AG09309 (cell line): ENCODE data around the gene CHADL.

Experiments
- DNase-seq: peaks from one replicate; pipeline ENCODE4 v3.0.0-alpha.2; 2010; ENCODE audit warnings: low read depth
- H3K4me3 ChIP-seq: 2 replicates; pipeline ENCODE4 v1.5.1; 2011; ENCODE audit warnings: mild to moderate bottlenecking, low read depth, low read length, moderate library complexity; ENCODE audit not compliant: control insufficient read depth
- TF ChIP-seq, protein P1 (sequence below): IDR thresholded peaks from 2 replicates; pipeline ENCODE4 v1.5.1; 2011; ENCODE audit warnings: mild to moderate bottlenecking, low read depth, low read length, inconsistent platforms; ENCODE audit not compliant: insufficient read depth, control insufficient read depth; ENCODE audit errors: missing control alignments

The CHADL gene

DNA sequence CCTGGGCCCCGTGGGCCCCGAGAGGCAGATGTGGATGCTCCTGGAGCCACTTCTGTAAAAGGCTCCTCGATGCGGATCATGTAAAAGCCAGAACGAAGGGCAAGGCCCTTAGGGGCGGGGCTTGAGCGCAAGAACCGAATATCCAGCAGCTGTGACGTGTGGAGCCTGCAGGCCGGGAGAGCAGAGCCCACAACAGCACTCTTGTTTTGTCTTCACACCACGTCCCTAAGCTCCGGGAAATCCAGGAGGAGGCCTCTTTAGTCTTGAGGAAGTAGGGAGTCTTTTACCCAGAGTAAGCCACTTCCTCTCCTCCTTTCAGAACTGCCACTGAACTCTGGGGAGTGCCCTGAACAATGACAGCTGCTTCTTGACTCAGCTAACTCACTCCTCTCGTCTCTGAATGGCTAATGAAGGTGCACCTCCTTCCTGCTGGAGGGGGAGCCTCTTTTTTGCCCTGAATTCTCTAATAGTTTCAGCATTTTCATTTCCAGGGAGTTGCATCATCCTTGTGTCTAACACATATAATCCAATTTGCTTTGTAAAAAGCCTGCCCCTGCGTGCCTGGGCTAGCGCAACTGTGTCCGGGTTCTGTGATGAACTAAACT is 23.1 kb downstream of the CHADL start:
- TF ChIP-seq, protein P1, sequence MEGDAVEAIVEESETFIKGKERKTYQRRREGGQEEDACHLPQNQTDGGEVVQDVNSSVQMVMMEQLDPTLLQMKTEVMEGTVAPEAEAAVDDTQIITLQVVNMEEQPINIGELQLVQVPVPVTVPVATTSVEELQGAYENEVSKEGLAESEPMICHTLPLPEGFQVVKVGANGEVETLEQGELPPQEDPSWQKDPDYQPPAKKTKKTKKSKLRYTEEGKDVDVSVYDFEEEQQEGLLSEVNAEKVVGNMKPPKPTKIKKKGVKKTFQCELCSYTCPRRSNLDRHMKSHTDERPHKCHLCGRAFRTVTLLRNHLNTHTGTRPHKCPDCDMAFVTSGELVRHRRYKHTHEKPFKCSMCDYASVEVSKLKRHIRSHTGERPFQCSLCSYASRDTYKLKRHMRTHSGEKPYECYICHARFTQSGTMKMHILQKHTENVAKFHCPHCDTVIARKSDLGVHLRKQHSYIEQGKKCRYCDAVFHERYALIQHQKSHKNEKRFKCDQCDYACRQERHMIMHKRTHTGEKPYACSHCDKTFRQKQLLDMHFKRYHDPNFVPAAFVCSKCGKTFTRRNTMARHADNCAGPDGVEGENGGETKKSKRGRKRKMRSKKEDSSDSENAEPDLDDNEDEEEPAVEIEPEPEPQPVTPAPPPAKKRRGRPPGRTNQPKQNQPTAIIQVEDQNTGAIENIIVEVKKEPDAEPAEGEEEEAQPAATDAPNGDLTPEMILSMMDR: no peak
- peak; percentile 64 for DNase-seq
- H3K4me3 ChIP-seq: no peak overlapping the region; the same call in 1 of the 2 replicates

DNA sequence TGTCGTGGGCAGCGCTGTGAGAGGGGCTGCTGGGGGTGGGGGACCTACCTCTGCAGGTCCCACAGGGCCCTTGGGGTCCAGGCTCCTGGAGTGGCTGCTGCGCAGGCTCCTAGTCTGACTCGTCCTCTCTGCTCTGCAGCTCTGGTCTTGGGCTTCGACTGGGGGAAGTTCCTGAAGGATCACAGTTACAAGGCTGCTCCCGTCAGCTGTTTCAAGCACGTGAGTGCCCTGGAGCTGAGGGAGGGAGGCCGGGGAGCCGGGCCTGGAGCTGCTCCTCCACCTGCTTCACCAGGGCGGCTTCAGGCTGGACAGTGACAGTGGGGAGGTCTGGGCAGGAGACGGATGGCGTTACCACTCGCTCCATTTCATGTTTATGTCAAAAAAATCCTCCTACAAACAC is 23.7 kb downstream of the CHADL start:
- peak overlapping the region; percentile 7; the same call in 1 of the 2 replicates for H3K4me3 ChIP-seq
- DNase-seq: no peak
- TF ChIP-seq, protein P1: no peak

DNA sequence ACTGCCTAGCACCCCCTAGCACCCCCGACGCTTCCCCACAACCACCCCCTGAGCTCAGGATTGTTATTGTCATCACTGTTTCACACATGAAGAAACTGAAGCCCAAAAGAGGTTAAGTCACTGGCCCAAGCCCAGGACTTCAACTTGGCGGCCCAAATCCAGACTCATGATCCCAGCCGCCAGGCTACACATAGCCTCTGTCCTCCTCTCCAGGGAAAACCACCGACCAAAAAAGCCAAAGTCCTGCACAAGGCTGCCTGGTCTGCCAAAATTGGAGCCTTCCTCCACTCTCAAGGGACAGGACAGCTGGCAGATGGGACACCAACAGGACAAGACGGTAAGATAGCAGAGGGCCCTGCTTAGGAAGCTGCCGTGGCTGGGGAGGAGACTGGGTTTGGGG is 24.8 kb downstream of the CHADL start:
- TF ChIP-seq, protein P1: no peak
- no peak for DNase-seq
- H3K4me3 ChIP-seq: peak overlapping the region; percentile 8; the same call in 1 of the 2 replicates

DNA sequence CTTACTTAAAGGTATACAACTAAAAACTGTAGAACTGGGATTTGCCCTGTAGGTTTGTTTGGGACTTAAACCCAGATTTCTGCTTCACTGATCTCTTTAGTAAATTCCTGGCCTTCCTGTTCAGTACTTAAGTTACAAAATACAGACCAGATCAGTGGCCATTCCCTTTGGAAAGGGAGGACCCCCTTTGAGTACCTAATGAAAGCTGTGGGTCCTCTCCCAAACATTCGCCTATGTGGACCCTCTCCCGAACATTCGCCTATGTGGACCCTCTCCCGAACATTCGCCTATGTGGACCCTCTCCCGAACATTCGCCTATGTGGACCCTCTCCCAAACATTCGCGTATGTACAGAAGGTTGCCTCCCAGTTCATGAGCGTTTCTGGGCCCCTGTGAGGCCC is 25.3 kb downstream of the CHADL start:
- no peak for DNase-seq
- no peak overlapping the region for H3K4me3 ChIP-seq
- TF ChIP-seq, protein P1: no peak

DNA sequence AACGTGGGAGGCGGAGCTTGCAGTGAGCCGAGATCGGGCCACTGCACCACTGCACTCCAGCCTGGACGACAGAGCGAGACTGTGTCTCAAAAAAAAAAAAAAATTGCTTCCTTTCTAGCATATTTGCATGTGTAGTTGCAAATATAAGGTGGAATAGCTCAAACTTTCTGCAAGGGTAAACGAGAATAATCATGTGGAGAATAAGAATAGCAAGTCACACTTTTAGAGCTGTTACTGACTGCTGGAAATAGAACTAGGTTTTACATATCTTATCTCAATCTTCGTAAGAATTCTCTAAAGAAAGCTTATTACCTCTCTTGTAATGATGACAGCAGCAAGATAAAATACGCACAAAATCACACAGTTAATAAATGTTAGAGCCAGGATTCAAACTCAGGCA is 34.0 kb downstream of the CHADL start:
- TF ChIP-seq, protein P1: no peak
- H3K4me3 ChIP-seq: no peak overlapping the region
- no peak for DNase-seq

DNA sequence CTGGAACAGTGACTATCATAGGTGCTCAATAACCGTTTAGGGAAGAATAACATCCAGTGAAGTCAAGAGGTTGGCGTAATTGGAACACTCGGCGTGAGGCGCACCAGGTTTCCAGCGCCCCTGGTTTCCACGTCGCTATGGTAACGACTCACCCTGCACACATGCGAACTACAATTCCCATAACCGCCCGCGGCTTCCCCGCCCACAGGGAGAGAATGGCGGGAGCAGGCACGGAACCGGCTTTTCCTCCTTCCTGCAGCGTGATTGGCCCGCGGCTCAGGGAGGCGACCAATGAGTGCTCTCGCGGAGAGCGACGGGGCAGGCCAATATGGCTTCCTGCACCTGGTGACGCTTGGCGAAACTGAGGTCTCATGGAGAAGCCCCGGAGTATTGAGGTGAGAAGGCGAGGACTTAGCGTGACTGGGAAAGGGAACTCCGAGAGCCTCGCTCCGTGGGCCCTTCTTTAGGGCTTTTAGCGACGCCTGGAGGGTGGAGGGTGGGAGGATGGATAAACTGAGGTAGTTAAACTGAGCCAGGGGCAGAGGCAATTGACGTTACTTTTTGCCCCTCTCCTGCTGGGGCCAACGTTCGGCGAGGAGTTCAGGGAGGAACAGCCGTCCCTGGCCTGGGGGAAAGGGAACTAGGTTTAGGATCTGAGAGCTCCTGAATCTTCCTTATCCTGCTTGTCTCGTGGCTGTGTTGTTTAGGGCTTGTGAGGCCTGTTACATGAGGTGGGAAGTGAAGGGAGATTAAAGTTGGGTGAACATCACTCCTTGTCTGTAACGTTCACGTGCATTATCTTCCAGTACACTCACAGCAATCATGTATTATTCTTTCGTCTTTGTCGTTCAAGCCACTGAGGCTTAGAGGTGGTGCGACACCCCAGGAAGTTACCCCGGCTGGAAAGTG is 35.5 kb downstream of the CHADL start, which contains the start of gene L3MBTL2:
Gene L3MBTL2 (plus strand): TSS at position 321 of the 909 bp plus-strand sequence. CDS start 51 bp downstream, at position 372.
- H3K4me3 ChIP-seq: peak within 1 kb of the TSS; percentile 96
- TF ChIP-seq, protein P1: no peak
- DNase-seq: peak; percentile 68
